HG03460 (cell line): ENCODE measurements around the gene PTHLH.

ENCODE experiments used
- ATAC-seq: cut with Tn5 transposase; IDR thresholded peaks from one replicate; pipeline ENCODE4 v1.9.1; 2021; ENCODE audit not compliant: unreplicated experiment

PTHLH gene

DNA sequence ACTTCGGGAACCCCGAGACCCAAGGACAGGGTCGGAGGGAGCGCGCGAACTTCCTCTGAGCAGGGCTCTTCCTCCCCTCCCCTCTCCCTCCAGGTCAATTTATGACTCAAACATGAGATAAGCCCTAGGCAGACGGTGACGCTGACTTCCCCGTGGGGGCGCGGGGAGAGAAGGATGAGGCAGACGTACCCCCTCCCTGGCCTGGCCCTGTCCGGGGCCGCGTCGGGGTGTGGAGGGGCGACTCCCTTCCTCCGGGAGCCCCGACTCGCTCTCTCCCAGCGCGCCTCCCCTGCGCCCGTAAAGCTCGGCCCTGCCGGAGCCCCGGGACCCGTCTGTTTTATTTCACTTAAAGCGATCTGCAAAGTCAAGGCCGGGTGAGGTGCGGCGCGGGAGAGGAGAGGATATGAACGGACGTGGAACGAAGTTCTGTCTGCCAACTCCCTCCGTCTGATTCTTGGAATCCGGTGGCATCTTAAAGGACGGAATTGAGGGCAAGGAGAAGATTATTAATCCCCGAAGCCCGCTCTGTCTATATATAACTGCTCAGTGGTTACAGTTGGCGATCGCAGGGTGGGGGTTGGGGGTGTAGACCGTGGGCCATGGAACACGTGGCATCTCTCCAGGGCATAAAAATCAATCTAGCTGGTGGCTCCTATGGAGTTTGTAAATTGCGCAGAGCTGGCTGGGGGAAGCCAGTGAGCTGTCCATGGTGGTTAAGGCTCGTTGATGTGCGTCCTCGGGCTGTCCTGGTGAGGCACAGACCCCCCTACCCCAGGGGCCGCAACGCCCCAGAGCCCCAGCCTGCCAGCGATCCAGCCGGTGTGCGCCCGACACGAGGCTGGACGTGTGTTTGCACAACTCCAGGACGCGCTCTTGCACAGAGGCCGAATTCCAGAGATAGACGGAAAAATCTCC is 2.9 kb upstream of the PTHLH start:
- ATAC-seq: no peak

DNA sequence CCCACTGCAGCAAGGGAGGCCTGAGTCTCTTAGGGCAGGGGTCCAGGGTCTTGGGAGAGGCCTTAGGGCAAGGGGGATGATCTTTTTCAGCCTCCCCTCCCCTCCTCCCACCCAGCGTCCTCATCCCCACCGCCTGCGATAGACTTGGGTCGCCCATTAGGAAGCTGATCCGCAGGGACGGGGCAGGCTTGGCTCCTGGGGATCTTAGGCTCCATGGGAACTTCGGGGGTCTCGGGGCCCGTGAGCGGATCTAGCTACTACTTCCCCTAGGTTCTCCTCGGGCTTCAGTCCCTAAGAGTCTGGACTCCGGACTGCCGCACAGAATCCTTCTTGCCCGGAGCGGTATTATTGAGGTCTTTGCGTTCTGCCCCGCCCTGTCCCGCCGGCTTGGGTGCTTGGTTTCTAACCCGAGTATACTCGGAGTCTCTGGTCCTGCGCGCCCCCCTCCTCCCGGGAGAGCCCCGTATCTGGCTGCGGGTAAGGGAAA is 2.2 kb upstream of the PTHLH start:
- ATAC-seq: no peak

DNA sequence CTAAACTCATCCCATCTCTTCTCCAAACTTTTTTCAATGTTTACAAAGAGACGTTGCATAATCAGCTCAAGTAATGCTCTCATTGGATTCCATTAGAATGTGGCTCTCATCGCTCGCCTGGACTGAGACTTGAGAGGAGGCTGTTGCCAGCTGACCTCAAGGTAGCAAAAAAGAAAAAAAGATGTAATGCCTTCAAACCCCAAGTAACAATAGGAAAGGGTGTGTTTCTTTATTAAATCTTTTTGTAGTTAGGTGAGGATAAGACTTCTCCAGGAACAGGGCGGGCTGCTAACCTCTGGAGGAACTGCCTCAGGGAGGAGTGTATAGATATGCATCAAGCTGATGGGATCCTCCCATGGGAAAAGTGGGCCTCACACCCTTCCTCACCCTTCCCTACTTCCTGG is 956 bp upstream of the PTHLH start:
- ATAC-seq: no peak

DNA sequence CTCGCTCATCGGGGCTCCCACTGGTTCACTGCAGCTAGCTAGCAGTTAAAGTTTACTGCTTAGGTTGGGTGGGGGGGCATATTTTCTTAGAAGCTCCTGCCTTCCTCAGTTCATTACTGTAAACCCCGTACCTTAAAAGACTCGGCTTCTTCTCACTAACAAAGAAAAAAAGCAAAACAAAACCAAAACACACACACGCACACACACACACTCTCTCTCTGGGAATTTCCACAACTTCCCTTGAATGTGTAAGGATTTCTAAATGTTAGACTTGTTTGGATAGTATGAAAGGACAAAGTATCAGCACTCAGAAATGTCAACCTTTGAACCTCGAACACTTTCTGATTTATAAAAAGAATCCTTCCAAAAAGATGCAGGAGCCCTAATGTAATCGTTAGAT is 927 bp downstream of the PTHLH start:
- ATAC-seq: no peak

GRCh38 chr12:27971121-27971489 is 1.4 kb downstream of the PTHLH start:
- no peak for ATAC-seq

DNA sequence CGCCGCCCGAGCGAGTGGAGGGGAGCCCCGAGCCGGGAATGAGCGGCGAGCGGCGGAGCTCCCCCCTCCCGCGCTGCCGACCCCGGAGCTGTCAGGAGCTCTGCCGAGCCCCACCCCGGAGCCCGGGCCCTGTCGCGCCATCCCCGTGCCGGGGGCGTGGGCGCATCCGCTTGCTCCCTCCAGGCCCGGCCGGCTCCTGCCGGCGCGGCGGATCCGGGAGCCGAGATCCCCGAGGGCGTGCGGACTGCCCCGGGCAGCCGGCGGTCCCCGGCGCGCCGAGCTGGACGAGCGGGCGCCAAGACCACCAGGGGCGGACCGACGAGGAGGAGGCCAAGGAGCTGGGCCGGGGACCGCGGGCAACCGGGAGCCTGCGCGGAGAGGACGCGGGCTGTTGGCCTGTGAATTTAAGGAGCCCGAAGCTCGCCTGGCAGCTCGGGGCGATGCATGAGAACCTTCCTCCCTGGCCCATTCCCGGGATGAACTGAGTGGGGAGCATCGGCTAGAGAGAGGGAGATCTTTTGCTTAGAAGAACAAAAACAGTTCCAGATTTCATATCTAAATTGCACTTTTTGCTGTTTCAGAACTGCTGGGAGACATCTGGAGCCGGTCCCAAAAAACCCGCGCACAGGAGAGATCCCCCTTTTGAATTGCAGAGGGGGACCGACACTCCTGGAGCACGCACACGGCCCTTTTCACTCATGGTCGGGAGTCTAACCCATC is 2.0 kb downstream of the PTHLH start:
- peak; percentile 8 for ATAC-seq

DNA sequence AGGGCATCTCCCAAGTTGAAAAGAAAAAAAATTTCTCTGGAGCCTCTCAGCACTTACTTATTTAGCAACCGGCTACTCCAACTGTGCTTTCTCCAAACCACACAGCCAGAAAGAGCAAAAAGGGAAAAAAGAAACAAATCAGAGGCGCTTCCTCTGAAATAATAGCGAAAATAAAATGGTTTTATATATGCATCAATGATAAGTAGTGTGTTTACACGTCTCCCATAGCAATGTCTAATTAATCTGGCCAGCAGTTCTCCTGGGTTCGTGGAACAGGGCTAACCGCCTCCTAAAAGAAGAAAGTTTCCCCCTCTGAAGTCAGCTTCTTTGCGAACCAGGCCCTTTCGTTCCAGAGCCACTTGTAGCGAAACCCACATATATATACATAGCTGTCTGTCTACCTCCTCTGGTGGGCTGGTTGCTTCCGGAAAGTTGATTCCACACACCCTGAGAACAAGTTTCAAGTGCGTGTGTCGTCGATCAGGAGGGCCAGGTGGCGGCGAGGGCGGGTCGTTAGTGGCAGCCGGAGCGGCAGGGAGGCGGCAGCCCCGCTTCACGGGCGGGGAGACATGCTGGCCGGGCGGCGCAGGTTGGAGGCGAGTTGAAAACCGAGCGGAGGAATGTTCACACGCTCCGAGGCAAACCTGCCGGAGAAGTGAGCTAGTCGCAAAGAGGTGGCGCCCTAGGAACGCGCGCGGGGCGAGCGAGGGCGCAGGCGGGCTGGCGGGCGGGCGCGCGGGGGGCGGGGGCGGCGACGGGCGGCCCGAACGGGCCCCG is 2.7 kb downstream of the PTHLH start:
- peak; percentile 85 for ATAC-seq

- no peak for ATAC-seq
Measured at GRCh38 chr12:27968972-27969623, 3.4 kb downstream of the PTHLH start.

DNA sequence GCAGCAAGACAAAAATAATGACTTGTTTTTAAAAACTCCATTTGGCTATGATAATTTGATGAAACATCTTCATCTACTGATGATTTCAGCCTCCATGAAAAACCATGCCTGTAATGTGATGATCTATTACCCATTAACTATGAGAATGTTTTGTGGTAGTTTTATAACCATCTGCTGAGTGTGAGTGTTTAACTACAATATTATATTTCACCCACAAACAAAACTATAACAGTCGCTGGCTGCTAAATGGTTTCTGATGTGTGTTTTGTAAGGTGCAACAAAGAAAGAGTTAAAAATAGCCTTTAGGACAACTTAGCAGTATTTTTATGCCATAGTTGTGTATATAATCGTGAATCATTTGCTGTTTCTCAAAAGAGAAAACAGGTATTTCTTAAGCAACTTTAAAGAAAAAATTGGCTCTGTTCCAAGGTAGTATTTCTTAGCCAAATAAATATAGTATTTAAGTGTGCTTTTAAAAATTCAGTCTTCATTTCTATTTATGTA is 4.9 kb downstream of the PTHLH start:
- no peak for ATAC-seq

DNA sequence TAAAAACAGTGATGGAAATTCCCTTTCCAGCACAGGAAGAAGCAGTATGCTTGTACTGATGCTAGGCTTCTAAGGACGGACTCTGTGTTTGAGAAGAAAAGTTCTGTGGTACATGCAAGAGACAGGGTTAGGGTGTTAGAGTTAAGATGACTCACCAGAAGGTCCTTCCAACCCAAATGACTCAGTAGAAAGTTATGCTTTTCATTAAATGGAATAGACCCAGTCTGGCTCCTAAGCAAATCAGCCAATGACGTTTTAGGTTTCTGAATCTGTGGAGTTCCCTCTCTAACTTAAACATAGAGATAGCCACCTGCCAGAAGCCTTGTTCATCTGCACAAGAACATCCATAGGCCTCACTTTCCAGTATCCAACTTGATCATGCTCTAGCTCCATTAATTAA is 5.7 kb downstream of the PTHLH start:
- no peak for ATAC-seq

DNA sequence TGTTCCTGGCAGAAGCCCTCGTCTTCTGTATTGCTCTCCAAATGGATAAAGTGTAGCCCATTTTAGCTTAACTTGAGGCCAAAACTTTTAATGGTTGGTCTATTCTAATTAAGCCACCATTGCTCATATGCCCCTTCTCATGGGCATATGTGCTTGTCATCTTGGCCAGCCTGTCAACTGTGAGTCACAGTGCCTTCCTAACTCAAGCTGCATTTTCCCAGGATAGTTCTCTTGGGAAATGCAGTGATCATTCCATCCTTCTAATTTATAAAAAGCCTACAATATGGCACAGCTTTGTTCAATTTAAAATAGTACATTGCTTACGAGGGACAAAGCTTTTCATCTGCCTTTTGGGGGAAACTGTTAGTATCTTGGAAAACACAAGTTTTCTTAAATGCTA is 6.6 kb downstream of the PTHLH start:
- ATAC-seq: no peak

GRCh38 chr12:27965411-27965810 is 7.1 kb downstream of the PTHLH start:
- ATAC-seq: no peak

GRCh38 chr12:27964123-27964522 is 8.4 kb downstream of the PTHLH start:
- no peak for ATAC-seq

GRCh38 chr12:27960821-27961220 is 11.7 kb downstream of the PTHLH start:
- ATAC-seq: no peak

DNA sequence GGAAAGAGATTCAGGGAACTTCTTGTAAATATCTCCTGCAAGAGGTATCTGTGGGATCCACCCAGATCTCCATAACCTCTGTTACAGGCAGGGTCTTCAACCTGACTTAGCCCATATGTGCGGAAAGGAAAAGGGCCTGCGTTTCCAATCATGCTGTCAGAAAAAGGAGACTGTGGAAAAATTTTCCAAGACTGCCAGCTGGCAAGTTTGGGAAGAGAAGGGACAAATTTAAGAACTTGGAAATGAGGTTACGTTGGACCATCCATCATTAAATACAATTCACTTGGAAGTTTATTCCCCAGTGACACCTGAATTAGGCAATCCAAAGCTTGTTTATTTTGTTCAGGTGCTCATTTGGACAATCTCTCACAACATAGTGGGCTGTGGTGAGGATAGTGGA is 13.9 kb downstream of the PTHLH start:
- no peak for ATAC-seq

GRCh38 chr12:27957366-27957765 is 15.2 kb downstream of the PTHLH start:
- no peak for ATAC-seq

GRCh38 chr12:27953817-27954216 is 18.7 kb downstream of the PTHLH start:
- no peak for ATAC-seq

DNA sequence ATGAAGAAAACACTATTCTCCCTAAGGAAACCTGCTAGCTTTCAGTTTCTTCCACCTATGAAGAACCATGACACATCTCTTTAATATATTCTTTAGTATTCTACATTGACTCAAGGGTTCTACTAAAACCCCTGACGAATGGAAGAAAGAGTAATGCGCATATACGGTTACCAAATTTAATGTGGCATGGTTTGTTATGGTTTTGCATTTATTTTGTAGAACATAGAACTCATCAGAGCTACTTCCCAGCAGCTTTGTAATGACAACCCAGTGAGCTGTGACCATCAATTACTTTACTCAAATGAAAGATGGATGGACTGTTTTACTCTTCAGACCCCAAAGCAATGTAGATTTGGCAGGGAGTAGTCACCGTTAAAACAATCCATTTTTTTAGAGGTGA is 19.2 kb downstream of the PTHLH start:
- no peak for ATAC-seq

- no peak for ATAC-seq
Measured at GRCh38 chr12:27952510-27952909, 20.0 kb downstream of the PTHLH start.

- ATAC-seq: no peak
Measured at GRCh38 chr12:27951898-27952297, 20.6 kb downstream of the PTHLH start.

GRCh38 chr12:27946421-27946820 is 26.1 kb downstream of the PTHLH start:
- ATAC-seq: no peak
